SU-DHL-6 (cell line): ENCODE data around the gene NFIX.
A peak's percentile ranks its signal among the peaks of the same experiment; 100 is the strongest.

Experiments
- EZH2phosphoT487 ChIP-seq: fragments of 200-600 bp; sonication (generic), shearing (Covaris generic); conservative IDR thresholded peaks from 2 replicates; pipeline ENCODE4 v1.6.1; 2018; ENCODE audit warnings: mild to moderate bottlenecking, antibody characterized with exemption, low read length, moderate library complexity, mixed read lengths
- TF ChIP-seq, protein P1 (sequence below): fragments of 200-600 bp; sonication (generic); IDR thresholded peaks from one replicate; pipeline ENCODE4 v1.5.1; 2017; ENCODE audit warnings: antibody characterized with exemption, mild to moderate bottlenecking, low read length, moderate library complexity; ENCODE audit not compliant: insufficient read depth, poor library complexity, severe bottlenecking

DNA sequence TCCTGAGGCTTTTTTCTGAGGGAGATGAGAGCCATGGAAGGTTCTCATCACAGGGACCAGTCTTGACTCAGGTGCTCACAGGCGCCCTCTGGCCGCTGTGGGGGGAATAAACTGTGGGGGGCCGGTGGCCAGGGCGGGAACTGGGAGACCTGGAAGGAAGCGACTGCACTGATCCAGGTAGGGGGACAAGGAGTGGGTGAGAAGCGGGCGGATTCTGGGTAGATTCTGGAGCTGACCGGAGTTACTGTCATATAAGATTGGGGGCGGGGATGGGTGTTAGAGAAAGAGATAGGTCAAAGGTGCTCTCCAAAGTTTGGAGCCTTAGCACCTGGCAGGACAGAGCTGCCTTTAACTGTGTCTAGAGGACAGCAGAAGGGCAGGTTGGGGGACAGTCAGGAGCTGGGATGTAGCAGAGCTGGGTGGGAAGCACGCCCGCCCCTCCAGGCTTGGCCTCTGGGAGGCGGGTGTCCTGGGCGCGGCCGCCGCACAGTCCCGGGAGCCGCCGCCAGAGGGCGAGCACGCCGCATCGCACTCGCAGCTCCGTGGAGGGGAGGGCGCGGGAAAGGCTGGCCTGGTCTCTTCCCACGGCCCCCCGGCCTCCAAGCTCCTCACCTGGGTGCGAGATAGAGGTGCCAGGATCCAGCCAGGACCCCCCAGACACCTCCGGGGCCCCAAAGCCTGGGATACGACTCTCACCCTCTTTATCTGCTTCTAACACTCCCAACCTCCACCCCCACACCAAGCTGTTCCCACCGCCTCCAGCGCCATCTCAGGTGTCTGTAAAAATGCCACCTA lies 30.1 kb upstream of the NFIX start:
- TF ChIP-seq, protein P1, sequence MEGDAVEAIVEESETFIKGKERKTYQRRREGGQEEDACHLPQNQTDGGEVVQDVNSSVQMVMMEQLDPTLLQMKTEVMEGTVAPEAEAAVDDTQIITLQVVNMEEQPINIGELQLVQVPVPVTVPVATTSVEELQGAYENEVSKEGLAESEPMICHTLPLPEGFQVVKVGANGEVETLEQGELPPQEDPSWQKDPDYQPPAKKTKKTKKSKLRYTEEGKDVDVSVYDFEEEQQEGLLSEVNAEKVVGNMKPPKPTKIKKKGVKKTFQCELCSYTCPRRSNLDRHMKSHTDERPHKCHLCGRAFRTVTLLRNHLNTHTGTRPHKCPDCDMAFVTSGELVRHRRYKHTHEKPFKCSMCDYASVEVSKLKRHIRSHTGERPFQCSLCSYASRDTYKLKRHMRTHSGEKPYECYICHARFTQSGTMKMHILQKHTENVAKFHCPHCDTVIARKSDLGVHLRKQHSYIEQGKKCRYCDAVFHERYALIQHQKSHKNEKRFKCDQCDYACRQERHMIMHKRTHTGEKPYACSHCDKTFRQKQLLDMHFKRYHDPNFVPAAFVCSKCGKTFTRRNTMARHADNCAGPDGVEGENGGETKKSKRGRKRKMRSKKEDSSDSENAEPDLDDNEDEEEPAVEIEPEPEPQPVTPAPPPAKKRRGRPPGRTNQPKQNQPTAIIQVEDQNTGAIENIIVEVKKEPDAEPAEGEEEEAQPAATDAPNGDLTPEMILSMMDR = peak; percentile 82
- no peak for TF ChIP-seq EZH2phosphoT487
